NOMO-1 treated with DMSO at 0.1 percent for 48 hours (cell line): Measurements from ENCODE around the gene NREP.
"Not testable (repeated sequence)": the region's sequence is repeated elsewhere in the genome, so short reads cannot be mapped to it uniquely, and the experiment has no call there.

Source experiments
- DNase-seq: peaks from one replicate; lab custom pipeline; 2025; ENCODE audit not compliant: unreplicated experiment; lab: John Stamatoyannopoulos, UW

NREP gene

DNA sequence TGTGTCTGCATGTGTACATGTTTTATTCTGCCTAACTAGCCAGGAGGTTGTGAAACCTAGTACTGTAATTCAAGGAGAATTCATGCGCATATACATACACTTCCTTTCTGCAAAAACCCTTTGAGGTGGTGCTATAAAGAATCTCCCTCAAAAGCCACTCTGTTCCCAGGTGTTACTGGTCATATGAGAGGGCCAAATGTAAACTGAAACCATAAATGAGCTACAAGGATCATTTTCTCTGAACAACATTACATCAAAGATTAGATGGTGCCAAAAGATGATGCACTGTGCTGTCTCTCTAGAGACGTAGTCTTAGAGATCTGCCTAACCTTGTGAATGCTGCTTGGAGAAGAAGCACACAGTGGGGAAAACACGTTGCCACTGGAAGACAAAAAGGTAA, 15.7 kb downstream of the NREP start:
- DNase-seq: no peak

DNA sequence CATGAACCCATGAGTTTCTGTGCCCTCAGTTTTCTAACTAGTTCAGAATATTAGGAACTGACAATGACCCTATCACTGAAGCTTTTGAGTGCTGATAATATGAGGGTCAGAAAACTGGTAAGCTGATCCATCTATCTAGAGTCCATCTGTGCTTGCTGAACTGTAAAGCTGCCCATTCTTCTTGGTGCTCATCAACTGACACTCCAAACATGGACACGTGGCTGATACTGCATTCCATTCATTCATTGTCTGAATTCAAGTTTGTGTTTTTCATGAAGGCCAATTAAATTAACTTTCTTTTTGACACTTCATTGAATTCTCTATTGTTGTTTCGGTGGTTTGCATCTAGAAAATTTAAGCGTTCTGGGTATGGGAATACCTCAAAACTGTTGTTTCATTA, 17.6 kb downstream of the NREP start:
- DNase-seq: no peak

DNA sequence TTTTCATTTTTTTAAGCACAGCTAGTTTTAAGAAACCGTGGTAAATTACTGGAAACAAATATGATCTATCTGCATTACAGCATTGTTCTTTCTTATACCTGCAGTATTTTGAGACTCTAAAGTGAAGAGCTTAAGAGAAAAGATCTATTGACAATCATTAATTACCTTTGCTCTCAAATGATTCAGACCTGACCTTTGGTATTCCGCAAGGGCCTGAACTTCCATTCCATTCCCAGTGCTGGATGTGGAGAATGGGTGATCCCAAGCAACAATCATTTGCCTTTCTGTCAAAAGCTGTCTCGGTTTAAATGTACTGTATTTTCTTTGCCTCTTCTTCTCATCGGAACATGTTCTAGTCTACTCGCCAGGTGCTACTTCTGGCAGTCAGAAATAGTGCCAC, 18.9 kb downstream of the NREP start:
- DNase-seq: no peak

GRCh38 chr5:111737716-111738115, 19.3 kb downstream of the NREP start:
- no peak for DNase-seq

- DNase-seq: no peak
Observed at GRCh38 chr5:111735583-111736270, 21.3 kb downstream of the NREP start.

GRCh38 chr5:111734597-111734996, 22.4 kb downstream of the NREP start:
- no peak for DNase-seq

DNA sequence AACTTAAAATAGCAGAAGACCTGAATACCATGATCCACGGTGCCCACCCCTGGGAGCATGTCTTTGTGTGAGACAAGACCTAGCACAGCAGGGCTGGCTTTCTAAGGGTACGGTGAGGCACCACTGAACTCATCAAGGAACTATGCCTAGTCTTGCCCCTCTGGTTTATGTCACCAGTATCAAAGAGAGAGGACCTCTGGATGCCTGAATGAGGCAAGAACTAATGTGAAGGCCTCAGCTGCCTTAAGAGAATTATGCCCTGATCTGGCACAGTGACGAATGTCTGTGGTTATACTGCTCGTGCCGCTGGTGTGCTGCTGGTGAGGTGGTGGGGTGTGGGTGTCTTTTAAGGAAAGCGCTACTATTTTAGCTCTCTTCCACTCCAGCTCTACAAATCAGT, 23.0 kb downstream of the NREP start:
- DNase-seq: no peak

GRCh38 chr5:111733571-111733970, 23.4 kb downstream of the NREP start:
- no peak for DNase-seq

DNA sequence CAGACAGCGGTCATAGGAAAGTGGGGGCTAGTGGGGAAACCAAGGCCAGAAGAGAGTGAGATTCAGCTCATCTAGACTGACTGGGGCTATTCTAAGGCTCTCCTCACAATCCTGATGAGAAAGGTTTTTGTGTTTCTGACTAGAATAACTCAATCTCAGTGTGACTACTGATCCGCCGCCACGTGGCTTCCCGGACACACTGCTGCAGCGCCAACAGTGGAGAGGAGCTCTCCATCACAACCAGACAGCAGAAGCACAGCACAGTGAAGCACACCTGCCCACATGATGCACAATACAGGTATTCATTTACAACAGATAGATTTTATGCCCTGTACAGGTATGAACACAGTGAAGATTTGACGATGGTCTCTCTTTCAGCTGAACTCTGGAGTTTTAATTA, 25.4 kb downstream of the NREP start:
- DNase-seq: no peak

GRCh38 chr5:111730659-111731382, 26.2 kb downstream of the NREP start:
- DNase-seq: no peak

DNA sequence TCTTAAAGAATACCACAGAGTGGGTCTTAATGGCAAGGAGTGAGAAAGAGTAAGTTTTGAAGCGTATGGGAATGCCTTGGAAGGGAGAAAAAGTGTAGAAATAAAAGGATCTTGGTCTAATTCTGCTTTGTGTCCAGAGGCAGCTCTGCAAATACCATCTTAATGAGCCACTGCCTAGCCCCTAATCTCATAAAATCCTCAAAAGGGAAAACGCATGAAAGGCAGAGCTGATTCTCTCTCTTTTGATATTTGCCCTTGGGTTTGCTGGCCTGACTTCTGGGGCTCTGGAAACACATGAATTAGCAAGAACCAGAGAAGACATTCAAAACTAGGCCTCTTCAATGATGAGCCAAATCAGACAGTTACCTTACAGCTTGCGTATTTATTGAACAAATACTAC, 28.1 kb downstream of the NREP start:
- DNase-seq: no peak

DNA sequence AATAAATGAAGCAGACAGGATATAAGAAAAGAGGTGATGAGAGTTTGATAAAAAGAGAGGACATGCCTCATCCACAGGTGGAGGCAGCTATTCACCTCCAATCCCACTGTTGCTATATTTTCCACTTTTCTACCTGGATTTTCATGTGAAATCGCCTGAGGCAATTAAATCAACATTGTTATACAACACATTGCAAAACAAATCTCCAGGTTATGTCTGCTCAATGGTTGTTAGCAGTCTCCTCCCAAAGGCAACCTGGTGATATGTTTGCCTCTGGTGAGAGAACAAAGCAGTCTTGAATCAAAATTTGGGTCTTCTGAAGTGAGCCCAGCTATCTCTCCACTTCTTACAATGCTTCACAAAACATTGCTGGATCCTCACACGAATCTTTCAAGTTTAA, 30.0 kb downstream of the NREP start:
- no peak for DNase-seq

DNA sequence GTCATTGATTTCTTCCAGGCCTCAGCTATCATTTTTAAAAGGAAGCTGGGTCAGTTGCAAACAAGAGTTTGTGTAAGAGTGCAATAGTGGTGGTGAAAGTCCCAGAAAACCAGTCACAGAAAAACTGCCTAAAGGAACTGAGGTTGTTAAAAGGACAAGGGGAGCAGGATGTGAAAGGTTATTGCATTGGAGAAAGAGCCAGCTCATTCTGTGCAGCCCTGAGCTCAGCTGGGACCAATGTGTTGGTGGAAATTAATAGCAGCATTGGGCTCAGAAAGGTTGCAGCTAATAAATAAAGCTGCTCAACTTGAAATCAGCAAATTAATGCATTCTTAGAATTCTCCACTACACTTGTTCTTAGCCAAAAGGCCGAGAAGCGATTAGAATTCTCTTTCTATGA, 34.9 kb downstream of the NREP start:
- DNase-seq: no peak

GRCh38 chr5:111720333-111720890, 36.6 kb downstream of the NREP start:
- DNase-seq: no peak

DNA sequence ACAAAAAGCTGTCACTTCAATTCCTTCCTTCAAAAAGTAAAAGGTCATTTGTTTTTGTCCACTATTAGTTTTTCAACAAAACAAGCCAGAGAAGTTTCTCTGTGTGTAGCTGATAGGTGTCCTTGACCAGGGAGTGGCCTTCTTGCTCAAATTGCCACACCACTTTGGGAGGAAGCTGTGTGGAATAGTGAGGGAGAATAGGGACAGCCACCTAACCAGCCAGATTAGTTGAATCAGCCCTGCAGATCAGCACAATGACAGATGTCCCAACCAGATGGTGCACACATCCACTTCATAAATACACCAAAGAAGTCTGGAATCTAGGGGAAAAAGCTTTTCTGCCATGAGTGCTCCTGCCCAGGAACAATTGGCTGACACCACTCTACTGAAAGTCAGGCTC, 37.2 kb downstream of the NREP start:
- DNase-seq: no peak

DNA sequence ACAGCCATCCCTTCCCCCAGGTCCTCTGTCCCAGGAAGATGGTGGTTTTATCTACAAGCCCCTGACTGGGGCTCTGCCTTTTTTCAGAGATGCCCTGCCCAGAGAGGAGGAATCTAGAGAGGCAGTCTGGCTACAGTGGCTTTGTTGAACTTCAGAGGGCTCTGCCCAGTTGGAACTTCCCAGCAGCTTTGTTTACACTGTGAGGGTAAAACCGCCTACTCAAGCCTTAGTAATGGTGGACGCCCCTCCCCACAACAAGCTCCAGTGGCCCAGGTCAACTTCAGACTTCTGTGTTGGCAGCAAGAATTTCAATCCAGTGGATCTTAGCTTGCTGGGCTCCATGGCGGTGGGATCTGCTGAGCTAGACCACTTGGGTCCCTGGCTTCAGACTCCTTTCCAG, 40.2 kb downstream of the NREP start:
- DNase-seq: not testable (repeated sequence)

DNA sequence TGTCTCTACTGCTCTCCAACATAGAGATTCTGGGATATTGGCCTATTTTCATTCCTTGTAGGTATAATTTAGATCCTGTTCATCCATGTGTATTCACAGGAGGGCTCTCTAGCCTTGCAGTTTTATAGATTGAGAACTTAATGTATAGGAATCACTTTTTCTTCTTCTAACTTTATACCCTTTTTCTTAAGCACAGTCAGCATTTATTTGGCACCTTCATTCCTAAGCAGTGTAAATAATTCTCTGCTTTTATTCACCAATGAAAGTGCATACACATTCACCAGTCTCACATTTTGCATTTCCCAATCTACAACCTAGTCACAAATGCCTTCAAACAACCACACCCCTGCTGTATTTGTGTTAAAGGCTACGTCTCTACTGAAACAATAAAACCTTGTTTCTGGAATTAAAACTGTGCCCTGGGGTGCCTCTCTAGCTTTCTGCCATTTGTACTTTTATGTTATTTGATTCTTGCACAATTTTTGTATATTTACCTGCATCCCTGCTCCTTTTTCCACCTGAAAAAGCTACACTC, 49.3 kb downstream of the NREP start:
- DNase-seq: no peak

GRCh38 chr5:111706345-111706744, 50.6 kb downstream of the NREP start:
- DNase-seq: no peak

DNA sequence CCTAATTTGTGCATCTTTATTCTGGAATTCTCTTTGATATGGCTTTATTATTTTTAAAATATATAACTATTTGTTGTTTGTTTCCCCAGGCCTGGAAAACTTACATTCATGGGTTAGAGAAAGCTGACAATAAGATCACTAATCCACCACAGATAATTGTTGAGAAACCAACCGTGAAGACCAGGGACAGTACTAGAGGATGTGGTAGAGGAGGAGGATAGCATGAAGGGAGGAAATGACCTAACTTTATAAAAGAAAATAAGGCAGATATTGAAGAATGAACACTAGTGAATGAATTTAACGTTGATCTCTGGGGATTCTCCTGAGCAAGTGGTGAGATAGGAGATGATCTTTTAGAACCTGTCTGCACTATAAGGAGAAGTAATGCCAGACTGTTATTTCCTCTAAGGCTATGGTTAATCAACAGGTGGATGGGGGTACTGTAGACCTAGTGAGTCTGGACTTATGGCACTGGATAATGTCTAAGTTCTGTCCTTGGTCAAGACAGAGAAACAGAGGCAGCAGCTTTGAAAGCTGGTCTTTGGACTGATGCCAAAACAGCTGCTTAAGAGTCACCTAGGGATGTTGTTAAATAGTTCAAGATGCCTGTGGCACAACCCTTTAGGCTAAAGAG, 52.4 kb downstream of the NREP start:
- peak; percentile 22 for DNase-seq

DNA sequence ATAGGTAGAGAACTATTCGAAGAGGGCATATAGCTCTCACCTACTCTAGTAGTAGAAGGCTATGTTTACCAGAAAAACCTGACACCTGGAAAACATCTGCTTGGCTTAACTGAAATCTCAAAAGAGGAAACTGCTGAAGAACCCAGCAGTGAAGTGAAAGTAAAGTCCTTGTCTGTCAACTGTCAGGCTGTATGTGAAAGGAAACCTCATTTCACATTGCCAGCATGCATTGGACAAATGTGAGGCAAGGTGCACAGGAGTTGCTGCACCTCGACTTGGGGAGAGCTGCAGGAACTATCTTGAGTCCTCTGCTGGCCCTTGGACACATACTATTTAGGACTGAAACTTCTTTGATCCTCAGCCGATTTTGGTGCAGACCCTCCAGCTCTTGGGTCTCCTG, 53.3 kb downstream of the NREP start:
- peak; percentile 88 for DNase-seq

DNA sequence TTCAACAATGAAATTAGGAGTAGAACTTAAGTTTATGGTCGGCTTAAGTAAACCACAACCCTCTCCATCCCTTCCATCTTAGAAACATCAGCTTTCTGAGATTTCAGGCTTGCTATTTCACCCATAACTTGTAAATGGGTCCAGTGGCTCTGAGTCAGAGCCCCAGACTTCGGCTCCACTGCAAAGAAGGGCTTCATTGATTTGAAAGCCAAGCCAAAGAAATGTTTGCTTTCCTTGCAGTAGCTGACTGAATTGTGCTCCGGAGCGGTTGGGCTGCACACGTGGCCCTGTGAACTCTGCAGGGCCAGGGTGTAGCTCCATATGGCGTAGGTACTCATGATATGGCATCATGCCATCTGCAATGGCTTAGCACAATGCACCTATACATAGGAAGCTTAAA, 57.0 kb downstream of the NREP start:
- no peak for DNase-seq

DNA sequence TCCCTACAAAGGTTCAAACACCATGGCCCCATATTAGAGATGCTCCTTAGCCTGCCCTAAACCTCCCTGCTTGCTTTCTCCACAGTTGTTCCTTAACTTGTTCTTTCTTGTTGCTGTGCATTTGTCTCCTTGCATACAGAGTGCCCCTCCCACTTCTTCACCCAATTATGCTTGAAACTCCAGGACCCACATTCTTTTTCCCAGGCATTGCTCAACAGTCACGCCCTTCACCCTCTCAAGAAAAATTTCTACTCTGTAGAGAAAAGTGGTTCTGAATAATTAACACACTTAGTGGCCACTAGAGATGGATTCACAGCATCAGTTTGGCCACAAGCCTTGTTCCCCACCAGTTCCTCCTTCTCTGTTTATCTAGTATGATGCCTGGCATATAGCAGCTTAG, 57.7 kb downstream of the NREP start:
- DNase-seq: peak; percentile 22
